GM18867 (cell line): ENCODE measurements around the gene FBXL17.
A peak's percentile ranks its signal among the peaks of the same experiment; 100 is the strongest.
"Not testable (repeated sequence)": the region's sequence is repeated elsewhere in the genome, so short reads cannot be mapped to it uniquely, and the experiment has no call there.

ENCODE experiments used
- ATAC-seq: cut with Tn5 transposase; IDR thresholded peaks from one replicate; pipeline ENCODE4 v1.9.1; 2021; ENCODE audit warnings: mild to moderate bottlenecking, moderate library complexity; ENCODE audit not compliant: unreplicated experiment

FBXL17 gene

DNA sequence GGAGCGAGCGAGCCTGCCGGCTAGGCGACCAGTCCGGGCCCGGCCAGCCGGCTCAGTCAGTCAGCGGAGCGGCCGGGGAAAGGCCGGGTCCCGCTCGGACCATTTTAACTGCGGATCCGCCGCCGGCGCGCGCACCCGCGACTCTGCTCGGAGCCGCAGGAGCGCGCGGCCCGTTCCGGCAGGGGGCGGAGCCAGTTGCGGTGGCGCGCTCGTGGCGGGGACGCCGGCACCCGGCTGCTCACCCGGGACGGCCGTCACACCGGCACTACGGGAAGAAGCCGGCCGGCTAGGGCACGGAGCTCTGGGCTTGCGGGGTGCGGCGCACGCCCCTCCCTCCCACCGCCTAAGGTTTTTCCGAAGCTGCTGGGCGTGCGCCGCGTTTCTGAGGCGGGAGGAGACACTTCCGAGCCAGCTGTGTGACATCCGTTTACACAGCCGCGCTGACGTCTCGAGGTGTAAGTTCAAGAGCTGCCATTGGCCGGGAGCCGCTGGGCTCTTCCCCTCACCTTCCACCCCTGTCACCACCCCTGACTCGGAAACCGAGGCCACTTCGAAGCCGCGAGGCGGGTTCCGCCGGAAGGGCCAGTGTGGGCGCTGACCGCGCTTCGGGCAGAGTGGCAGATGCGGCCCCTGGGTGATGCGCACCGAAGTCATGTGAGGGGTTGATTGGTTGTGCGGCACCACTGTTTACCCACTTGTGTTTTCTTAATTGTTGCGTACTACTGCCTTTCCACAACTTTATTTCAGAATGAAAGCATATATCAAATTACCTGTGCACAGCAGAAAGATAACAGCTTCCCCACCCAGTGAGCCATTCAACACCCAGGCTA, at the start of gene FBXL17:
Gene FBXL17 (minus strand): TSS at position 145 of the 830 bp plus-strand sequence.
- peak; percentile 78 for ATAC-seq

DNA sequence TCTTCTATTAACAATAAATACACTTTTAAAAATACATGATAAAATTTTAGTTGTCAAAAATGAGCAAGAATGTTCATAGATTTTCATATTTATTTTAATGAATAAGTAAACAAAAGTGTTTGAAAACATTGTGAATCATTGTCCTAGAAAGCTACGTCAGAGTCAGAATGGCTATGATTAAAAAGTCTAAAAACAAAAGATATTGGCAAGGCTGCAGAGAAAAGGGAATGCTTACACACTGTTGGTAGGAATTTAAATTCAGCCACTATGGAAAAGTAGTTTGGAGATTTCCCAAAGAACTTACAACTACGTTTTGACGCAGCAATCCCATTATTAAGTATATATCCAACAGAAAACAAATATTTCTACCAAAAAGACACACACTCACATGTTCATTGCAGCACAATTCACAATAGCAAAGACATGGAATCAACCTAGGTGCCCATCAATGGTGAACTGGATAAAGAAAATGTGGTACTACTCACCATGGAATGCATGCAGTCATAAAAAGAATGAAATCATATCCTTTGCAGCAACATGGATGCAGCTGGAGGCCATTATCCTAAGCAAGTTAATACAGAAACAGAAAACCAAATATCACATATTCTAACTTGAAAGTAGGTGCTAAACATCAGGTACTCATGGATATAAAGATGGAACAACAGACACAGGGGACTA, 49.2 kb upstream of the FBXL17 start:
- ATAC-seq: no peak

- ATAC-seq: no peak
These were observed 39.8 kb upstream of the FBXL17 start for GRCh38 chr5:108421713-108422112.

DNA sequence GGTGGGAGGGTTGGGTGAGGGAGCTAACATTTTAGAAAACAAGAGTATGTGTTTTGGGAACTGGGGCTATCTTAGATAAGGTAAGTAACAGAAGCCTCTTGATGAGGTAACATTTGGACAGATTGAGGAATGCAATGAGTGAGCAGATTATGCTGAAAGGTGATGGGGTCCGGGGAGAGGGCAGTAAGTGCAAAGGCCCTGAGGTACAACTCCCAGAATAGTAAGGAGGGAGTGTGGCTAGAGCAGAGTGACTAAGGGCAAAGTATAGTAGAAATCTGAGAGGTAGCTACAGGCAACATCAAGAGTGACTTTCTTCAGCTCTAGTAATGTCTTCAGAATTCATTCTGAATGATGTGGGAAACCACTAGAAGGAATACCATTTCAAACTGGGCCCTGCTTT, 38.9 kb upstream of the FBXL17 start:
- ATAC-seq: no peak

GRCh38 chr5:108420158-108420557, 38.3 kb upstream of the FBXL17 start:
- no peak for ATAC-seq

DNA sequence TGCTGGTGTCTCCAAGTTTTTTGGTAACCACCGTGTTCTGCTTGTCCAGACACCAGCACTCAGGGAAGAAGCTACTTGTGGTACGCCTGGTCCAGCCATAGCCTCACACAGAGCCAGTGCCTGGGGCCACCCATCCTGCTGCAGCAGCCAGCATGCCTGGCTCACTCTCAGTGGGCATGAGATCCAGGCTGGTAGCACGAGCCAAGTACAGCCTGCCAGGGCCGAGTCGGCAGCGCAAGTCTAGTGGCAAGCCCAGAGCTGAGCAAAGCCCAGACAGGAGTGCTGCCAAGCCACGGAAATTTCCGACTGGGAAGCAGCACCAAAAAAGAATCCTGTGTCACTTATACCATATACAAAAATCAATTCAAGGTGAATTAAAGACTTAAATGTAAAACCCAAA, 36.3 kb upstream of the FBXL17 start:
- no peak for ATAC-seq

- ATAC-seq: no peak
These were observed 35.3 kb upstream of the FBXL17 start for GRCh38 chr5:108417166-108417670.

DNA sequence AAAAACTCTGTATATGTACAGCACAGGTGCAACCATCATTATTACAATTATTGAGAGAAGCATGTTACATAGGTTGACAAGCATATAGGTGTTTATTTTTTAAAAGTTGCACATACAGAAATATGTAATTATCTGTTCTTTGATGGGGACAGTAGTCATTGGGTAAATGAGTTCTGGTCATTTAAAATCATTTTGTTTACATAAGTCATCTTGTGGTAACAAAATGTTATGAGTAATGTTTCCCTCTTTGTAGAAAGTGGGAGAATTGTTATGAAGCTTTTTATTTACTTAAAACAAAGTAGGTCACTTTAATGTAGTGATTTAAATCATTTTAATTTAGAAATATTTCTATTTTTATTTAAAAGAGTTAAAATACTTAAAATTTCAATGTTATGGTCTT, 33.8 kb upstream of the FBXL17 start:
- no peak for ATAC-seq

DNA sequence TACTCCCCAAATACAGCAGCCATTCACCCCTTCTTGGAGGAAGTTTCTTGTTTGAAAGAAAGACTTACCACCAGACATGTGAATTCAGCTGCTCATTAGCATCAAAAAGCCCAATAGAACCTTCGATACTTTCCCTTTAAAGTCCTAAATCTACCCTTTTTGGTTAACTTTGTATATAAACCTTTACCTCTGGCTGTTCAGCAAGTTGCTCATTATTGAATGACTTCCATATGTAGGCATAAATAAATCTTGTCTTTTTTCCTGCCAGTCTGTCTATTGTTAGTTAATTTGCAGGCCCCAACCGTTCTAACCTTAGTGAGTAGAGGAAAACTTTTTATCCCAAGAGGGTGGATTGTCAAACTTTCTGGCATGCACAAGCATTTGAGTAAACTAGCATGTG, 27.9 kb upstream of the FBXL17 start:
- no peak for ATAC-seq

DNA sequence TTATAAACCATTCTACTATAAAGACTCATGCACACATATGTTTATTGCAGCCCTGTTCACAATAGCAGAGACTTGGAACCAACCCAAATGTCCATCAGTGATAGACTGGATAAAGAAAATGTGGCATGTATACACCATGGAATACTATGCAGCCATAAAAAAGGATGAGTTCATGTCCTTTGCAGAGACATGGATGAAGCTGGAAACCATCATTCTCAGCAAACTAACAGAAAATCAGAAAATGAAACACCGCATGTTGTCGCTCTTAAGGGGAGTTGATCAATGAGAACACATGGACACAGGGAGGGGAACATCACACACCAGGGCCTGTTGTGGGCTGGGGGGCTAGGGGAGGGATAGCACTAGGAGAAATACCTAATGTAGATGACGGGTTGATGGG, 23.3 kb upstream of the FBXL17 start:
- ATAC-seq: not testable (repeated sequence)

DNA sequence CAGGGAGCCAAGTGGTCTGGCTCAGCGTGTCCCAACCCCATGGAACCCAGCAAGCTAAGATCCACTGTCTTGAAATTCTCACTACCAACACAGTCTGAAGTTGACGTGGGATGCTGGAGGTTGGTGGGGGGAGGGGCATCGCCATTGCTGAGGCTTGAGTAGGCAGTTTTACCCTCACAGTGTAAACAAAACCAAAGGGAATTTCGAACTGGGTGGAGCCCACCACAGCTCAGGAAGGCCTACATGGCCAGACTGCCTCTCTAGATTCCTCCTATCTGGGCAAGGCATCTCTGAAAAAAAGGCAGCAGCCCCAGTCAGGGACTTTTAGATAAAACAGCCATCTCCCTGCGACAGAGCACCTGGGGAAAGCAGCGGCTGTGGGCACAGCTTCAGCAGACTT, 17.1 kb upstream of the FBXL17 start:
- ATAC-seq: no peak

DNA sequence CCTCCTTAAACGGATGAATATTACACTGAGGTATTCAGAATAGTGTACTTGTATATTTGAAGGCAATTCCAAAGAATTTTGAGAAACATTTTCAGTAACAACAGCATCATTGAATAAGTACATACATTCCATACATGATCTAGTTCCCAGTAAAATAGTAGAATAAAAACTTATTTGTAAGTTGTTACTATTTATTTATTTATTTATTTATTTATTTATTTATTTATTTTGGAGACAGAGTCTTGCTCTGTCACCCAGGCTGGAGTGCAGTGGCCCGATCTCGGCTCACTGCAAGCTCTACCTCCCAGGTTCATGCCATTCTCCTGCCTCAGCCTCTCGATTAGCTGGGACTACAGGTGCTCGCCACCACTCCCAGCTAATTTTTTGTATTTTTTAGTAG, 14.9 kb upstream of the FBXL17 start:
- not testable (repeated sequence) for ATAC-seq

DNA sequence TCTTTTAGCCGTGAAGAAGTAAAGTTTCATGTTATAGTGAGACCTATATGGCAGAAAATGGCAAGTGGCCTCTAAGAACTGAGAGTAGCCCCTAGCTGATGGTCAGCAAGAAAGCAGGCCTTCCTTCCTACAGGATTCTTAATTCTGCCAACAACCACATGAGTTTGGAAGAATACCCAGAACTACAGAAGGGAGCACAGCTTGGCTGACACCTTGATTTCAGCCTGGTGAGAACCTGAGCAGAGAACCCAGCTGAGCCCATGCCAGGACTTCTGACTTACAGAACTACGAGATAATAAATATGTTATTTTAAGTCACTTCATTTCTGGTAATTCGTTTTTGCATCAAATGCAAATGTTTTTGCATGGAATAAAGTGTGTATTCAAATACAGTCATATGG, 5.9 kb upstream of the FBXL17 start:
- no peak for ATAC-seq

DNA sequence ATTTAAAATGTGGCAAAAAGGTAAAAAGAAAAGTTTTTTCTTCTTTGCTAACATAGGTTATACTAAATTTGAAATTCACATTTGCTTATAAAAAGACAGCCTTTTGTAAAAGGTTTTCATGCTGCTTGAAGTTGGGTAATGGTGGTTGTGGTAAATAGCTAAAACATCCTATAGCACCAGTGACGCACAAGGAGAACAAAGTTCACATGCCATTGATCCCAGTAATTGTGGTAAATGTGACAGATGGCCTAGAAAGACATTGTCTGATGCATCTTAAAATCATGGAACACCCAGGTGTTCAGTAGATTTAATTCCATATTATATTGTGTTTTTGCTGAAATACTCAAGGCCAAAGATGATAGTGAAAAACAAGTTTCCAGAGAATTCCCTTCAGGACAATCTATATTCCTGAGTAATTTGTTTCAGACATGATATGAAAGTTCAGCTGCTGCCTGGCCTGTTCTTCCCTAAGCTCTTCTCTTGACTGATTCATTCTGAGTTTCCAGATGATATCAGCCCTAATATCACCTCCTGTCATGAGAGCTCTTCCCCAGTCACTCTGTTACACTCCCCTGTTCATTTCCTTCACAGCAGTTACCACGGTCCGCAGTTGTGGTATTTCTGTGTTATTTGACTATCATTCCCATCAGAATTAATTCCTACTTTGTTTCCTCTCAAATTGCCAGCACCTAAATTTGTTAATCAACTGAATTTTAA, 4.6 kb upstream of the FBXL17 start:
- ATAC-seq: no peak

DNA sequence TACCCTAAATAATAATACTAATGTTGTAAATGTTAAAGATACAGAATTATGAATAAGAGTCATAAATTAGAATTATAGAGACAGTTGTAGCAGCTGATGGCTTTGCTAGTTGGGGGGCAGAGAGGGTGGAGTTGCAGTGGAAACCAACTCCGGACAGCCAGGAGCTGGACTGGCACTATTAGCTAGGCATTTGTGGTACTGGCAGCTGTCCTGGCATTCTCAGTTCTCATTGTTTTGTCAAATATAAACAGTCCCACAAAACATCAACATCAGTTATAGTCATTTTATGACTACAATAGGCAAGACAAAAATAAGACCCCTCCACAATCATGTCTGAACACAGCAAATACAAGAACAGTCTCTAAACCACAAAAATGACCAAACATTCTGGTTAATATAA, 2.8 kb upstream of the FBXL17 start:
- ATAC-seq: no peak

DNA sequence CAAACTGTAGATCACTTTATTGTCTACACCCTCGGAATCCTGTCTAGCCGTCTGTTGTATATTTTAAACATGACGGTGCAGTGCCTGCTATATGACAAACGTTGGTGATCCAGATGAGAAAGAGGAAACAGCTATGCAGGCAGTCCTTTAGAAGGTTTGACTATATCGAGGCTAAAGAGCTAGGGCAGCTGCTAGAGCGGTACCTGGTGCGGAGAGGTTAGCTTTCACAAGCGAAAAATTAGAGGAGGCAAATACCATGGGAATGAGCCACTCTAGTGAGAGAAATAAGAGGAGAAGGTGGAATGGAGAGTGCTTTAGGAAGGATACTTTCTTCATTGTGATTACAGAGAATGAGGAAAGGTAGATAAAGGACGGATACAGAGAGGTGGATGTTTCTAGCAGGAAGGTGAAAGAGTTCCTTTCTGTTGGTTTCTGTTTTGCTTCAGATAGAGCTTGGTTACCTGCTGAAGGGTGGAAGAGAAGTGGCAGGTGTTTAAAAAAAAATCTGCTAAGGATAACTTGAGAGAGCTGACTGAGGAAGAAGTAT, 959 bp upstream of the FBXL17 start:
- ATAC-seq: no peak

DNA sequence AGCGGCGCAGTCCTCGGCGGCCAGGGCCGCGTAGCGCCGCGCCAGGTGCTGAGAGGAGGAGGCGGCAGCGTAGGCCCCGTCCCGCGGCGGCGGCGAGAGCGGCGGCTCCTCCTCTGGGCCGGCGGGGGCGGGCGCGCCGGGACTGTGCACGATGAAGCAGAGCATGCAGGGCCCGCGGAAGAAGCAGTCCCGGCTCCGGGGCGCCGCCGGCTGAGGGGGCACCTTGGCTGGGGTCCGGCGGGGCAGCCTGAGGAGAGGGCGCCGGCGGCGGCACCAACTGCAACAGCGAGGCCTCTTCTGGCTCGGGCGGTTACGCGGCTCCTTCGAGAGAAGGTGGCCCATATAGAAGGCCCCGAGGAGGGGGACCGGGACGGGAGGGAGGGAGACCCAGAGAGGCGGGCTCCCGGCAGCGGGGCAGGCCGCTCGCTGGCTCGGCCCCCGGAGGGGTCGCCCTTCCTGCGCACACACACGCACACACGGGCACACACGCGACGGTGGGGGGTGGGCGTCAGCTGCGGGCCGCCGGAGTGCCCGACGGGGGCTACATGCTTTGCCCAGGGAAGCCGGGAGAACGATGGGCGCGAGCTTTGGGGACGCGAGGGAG, 446 bp downstream of the FBXL17 start:
- ATAC-seq: peak; percentile 54

DNA sequence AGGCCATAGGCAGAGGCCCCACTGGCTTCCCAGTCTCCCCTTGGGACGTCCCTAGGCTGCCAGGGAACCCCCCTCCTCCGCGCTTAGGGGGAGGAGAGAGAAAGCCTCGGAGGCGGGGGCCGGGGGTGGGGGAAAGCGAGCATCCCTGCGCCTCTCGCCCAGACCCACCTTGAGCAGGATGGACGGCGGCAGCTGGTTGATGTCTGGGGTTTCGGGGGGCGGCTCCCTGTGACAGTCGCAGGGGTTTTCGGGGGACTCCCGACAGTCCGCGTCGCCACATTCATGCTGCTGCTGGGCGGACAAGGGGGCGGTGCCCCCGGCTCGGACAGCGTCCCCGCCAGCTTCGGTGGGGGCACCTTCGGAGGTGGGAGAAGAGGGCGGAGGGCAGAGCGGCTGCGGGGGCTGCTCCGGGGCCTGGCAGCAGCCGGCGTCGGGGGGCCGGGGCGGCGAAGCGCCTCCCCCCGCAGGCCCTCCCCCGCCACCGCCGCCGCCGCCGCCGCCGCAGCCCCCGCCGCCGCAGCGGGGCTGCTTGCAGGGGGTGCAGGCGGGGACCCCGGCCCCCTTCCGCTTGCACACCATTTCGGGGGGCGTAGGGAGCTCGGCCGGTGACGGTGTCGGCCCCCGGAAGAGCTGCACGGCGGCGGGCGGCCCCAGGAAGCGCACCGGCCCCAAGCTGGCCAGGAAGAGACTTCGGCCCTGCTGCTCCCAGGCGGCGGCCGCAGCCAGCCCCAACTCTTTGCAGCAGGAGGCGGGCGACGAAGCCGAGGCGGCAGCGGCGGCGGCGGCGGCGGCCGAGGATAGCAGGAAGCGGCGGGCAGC, 1.2 kb downstream of the FBXL17 start:
- ATAC-seq: peak; percentile 27

- no peak for ATAC-seq
These were observed 2.0 kb downstream of the FBXL17 start for GRCh38 chr5:108379722-108380530.
